HCT116 (cell line): ENCODE results near the gene TPP1. TPM values are rescaled to one million over a fixed set of nuclear protein-coding genes. Genes with fewer than 3 reads are reported as not detected.

ENCODE experiments used
- ATAC-seq: fragments of 200-7000 bp; cut with Tn5 transposase; 2 replicates; pipeline ENCODE4 v1.9.1; 2020; ENCODE audit warnings: mild to moderate bottlenecking, moderate library complexity
- BruUV-seq: library from RNA; stranded (reverse); fragments of 400-500 nt; replicated peaks from 2 replicates; lab custom pipeline; 2021; lab: Mats Ljungman, UMichigan
- CTCF ChIA-PET: fragments of 300-600 bp; sonication (Branson Sonifier 250); formaldehyde crosslinking; loops from one replicate; lab custom pipeline; 2021; ENCODE audit warnings: antibody characterized with exemption; lab: Charles Lee
- POLR2A ChIA-PET: fragments of 300-600, 350-600 bp; sonication (Branson Sonifier 250); formaldehyde crosslinking; loops from one replicate; lab custom pipeline; 2021; ENCODE audit warnings: antibody characterized with exemption; lab: Charles Lee
- RAD21 ChIA-PET, 2 experiments: fragments of 300-600 bp; sonication (Branson Sonifier 250); formaldehyde crosslinking; loops; one replicate each; lab custom pipeline; 2023; ENCODE audit warnings: low total read pairs in 2 of 2; ENCODE audit not compliant: uncharacterized antibody in 2 of 2, unreplicated experiment in 2 of 2, low non-redundant PET in 1 of 2; lab: Charles Lee
- DNase-seq: peaks from one replicate; pipeline ENCODE4 v3.0.0-alpha.2; 2010; ENCODE audit warnings: low read depth, low spot score
- H2AFZ ChIP-seq: fragments of 200-600 bp; shearing (Covaris generic), sonication (generic); 2 replicates; pipeline ENCODE4 v1.6.1; 2017; ENCODE audit warnings: low read depth, mixed run types, mixed read lengths, antibody characterized with exemption, low read length; ENCODE audit not compliant: poor library complexity, severe bottlenecking
- H3K27ac ChIP-seq: 2 replicates; pipeline ENCODE4 v1.5.1; 2012; ENCODE audit warnings: low read depth, low read length
- H3K27me3 ChIP-seq: fragments of 200-600 bp; sonication (generic); 2 replicates; pipeline ENCODE4 v1.6.1; 2016; ENCODE audit warnings: mixed run types, low read length, mixed read lengths; ENCODE audit not compliant: insufficient read depth
- H3K36me3 ChIP-seq, 2 experiments: fragments of 200-500 bp in 1 of 2; fragments of 200-600 bp in 1 of 2; sonication (Bioruptor generic) in 1 of 2; sonication (generic) in 1 of 2; 2 replicates each; pipeline versions ENCODE4 v1.5.1 to v1.6.1; 2014 to 2016; ENCODE audit warnings: low read length in 2 of 2, inconsistent platforms in 1 of 2, mixed read lengths in 1 of 2, mixed run types in 1 of 2; ENCODE audit not compliant: insufficient read depth in 2 of 2, control insufficient read depth in 1 of 2
- H3K4me1 ChIP-seq, 2 experiments: fragments of 200-600 bp in 1 of 2; sonication (generic) in 1 of 2; 2 replicates each; pipeline versions ENCODE4 v1.5.1 to v1.6.1; 2012 to 2017; ENCODE audit warnings: low read length in 2 of 2, inconsistent platforms in 1 of 2, mild to moderate bottlenecking in 1 of 2, mixed read lengths in 1 of 2, mixed run types in 1 of 2, moderate library complexity in 1 of 2; ENCODE audit not compliant: insufficient read depth in 2 of 2, control insufficient read depth in 1 of 2
- H3K4me2 ChIP-seq: fragments of 200-600 bp; sonication (generic); 2 replicates; pipeline ENCODE4 v1.6.1; 2017; ENCODE audit warnings: mixed run types, low read length, mixed read lengths
- H3K4me3 ChIP-seq, 2 experiments: fragments of 200-600 bp in 1 of 2; sonication (generic) in 1 of 2; replicated peaks in 1 of 2; 2 replicates each; pipeline ENCODE4 v1.5.1; 2011 to 2016; ENCODE audit warnings: low read length in 2 of 2, control low read depth in 1 of 2, low read depth in 1 of 2, mild to moderate bottlenecking in 1 of 2, mixed read lengths in 1 of 2, mixed run types in 1 of 2
- H3K79me2 ChIP-seq: fragments of 200-600 bp; sonication (generic); 2 replicates; pipeline ENCODE4 v1.6.1; 2017; ENCODE audit warnings: mild to moderate bottlenecking, mixed run types, low read length, moderate library complexity, mixed read lengths; ENCODE audit not compliant: insufficient read depth
- H3K9ac ChIP-seq: fragments of 200-600 bp; sonication (generic); 2 replicates; pipeline ENCODE4 v1.6.1; 2016; ENCODE audit warnings: low read length, mixed read lengths
- H3K9me2 ChIP-seq: fragments of 200-600 bp; sonication (generic), shearing (Covaris generic); 2 replicates; pipeline ENCODE4 v1.6.1; 2017; ENCODE audit warnings: mixed run types, mild to moderate bottlenecking, moderate library complexity; ENCODE audit not compliant: insufficient read depth
- H3K9me3 ChIP-seq, 2 experiments: fragments of 200-500 bp in 1 of 2; fragments of 200-600 bp in 1 of 2; sonication (Bioruptor generic) in 1 of 2; sonication (generic) in 1 of 2; 2 replicates each; pipeline ENCODE4 v1.6.1; 2014 to 2017; ENCODE audit warnings: low read length in 2 of 2, mixed read lengths in 2 of 2, inconsistent platforms in 1 of 2, low read depth in 1 of 2, mild to moderate bottlenecking in 1 of 2, mixed run types in 1 of 2, moderate library complexity in 1 of 2; ENCODE audit not compliant: control insufficient read depth in 1 of 2, insufficient read depth in 1 of 2
- H4K20me1 ChIP-seq: fragments of 200-600 bp; sonication (generic), shearing (Covaris generic); 2 replicates; pipeline ENCODE4 v1.6.1; 2017; ENCODE audit warnings: mixed run types, mild to moderate bottlenecking, moderate library complexity; ENCODE audit not compliant: insufficient read depth
- CTCF ChIP-seq, 3 experiments: fragments of 200-600 bp in 1 of 3; sonication (generic) in 1 of 3; IDR thresholded peaks in 2 of 3; conservative IDR thresholded peaks in 1 of 3; 2 replicates each; pipeline ENCODE4 v1.5.1; 2012 to 2017; ENCODE audit warnings: low read depth in 2 of 3, low read length in 2 of 3, antibody characterized with exemption in 1 of 3, borderline replicate concordance in 1 of 3, control low read depth in 1 of 3, mild to moderate bottlenecking in 1 of 3, mixed read lengths in 1 of 3, mixed run types in 1 of 3, moderate library complexity in 1 of 3; ENCODE audit not compliant: insufficient read depth in 1 of 3
- EGR1 ChIP-seq: IDR thresholded peaks from 2 replicates; pipeline ENCODE4 v1.6.1; 2012; ENCODE audit warnings: low read depth
- EZH2 ChIP-seq: fragments of 200-600 bp; sonication (generic); IDR thresholded peaks from 2 replicates; pipeline ENCODE4 v1.6.1; 2017; ENCODE audit warnings: antibody characterized with exemption, mixed run types
- FOSL1 ChIP-seq: IDR thresholded peaks from 2 replicates; pipeline ENCODE4 v1.6.1; 2012; ENCODE audit warnings: low read depth
- JUND ChIP-seq: IDR thresholded peaks from 2 replicates; pipeline ENCODE4 v1.6.1; 2012
- POLR2A ChIP-seq: IDR thresholded peaks from 2 replicates; pipeline ENCODE4 v1.7.0; 2011; ENCODE audit warnings: borderline replicate concordance; ENCODE audit not compliant: insufficient read depth, insufficient read length; ENCODE audit errors: extremely low read depth
- POLR2AphosphoS5 ChIP-seq: IDR thresholded peaks from 2 replicates; pipeline ENCODE4 v1.6.1; 2011; ENCODE audit warnings: mild to moderate bottlenecking, low read depth, low read length, moderate library complexity
- RAD21 ChIP-seq: IDR thresholded peaks from 2 replicates; pipeline ENCODE4 v1.6.1; 2012; ENCODE audit warnings: low read depth, mild to moderate bottlenecking
- SIN3A ChIP-seq: IDR thresholded peaks from 2 replicates; pipeline ENCODE4 v1.6.1; 2012; ENCODE audit warnings: low read depth
- SP1 ChIP-seq: IDR thresholded peaks from 2 replicates; pipeline ENCODE4 v1.6.1; 2012; ENCODE audit warnings: low read depth
- intact Hi-C: fragments of 100-400 bp; cut with micrococcal nuclease; formaldehyde crosslinking; loops from 2 replicates; pipeline ENCODE4 v1.10.0; 2022
- total RNA-seq: library from RNA; stranded (reverse); gene quantifications from one replicate; pipeline ENCODE4 v1.2.1, GENCODE V29; 2021; ENCODE audit not compliant: unreplicated experiment
- TF ChIP-seq, protein P1 (sequence below): IDR thresholded peaks from 2 replicates; pipeline ENCODE4 v1.6.1; 2012
- TF ChIP-seq, protein P2 (sequence below): IDR thresholded peaks from 2 replicates; pipeline ENCODE4 v1.6.1; 2012; ENCODE audit warnings: low read depth

The TPP1 gene
- total RNA-seq, 1 experiment from 2014 or later = 44.7 TPM

DNA sequence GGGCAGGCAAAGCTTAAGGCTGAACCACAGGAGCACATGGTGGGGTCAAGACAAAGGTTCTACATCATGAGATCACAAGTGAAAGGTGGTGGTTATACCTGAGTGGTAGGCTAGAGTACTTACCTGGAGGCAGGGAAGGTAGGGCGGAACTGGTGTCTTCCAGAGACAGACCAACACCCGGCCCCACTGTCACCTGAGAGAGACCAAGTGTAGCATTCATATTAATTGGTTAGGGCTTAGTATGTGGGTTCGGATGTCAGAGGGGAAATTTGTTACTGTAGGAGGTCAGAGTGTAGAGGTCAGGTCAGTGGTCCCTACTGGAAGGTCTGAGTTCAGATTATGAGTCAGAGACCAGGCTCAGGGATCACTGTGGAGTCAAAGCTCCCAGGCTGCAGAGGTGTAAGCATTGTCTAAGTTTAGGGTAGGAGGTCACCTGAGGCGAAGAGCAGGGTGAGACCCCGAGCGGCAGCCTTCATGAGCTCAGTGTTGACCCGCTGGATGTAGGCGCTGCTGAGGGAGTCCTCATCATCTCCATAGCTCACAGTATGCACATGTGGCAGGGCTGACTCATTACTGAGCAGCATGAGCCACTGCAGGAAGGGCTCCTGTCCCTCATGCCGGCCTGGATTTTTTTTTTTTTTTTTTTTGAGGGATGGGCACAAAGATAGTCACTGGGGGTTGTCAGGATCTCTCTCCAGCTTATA is 3.2 kb downstream of the TPP1 start (continued):
- TF ChIP-seq POLR2AphosphoS5 (no peak), SIN3A (no peak)

GRCh38 chr11:6615046-6615445 is 4.2 kb downstream of the TPP1 start:
- CTCF ChIA-PET = no interaction called here
- no peak overlapping the region for H3K9ac ChIP-seq
- no peak for ATAC-seq
- peaks cover 12 to 39% of the 10 kb centered on the region in 2 experiments for H3K4me1 ChIP-seq
- no peak overlapping the region for H3K4me3 ChIP-seq
- no peak overlapping the region for H3K27ac ChIP-seq
- TF ChIP-seq EGR1 (no peak), FOSL1 (no peak), JUND (no peak), RAD21 (no peak), SP1 (no peak), SIN3A (no peak)
- TF ChIP-seq, protein P1, sequence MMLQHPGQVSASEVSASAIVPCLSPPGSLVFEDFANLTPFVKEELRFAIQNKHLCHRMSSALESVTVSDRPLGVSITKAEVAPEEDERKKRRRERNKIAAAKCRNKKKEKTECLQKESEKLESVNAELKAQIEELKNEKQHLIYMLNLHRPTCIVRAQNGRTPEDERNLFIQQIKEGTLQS = no peak
- TF ChIP-seq, all 23 proteins: peak for 0
- Histone ChIP-seq H3K9me2 (no peaks in the 10 kb centered on the region), H3K4me2 (no peak overlapping the region), H3K36me3 (peaks cover 8 to 19% of the 10 kb centered on the region in 2 experiments; a peak in 3 of 4 replicates), H3K27me3 (no peaks in the 10 kb centered on the region), H4K20me1 (no peaks in the 10 kb centered on the region), H3K79me2 (peaks cover 28% of the 10 kb centered on the region), H2AFZ (no peak overlapping the region), H3K9me3 (no peaks in the 10 kb centered on the region)
- no TSS peak for BruUV-seq
- intact Hi-C loops = no loop called here
- RAD21 ChIA-PET = interaction anchor here in 1 of 2 experiments (0.5 kb wide), 1 partner anchor 684 kb away, joined by 3 read pairs; no protein-coding TSS in a partner anchor
- POLR2A ChIA-PET = no interaction called here
- DNase-seq = no peak

DNA sequence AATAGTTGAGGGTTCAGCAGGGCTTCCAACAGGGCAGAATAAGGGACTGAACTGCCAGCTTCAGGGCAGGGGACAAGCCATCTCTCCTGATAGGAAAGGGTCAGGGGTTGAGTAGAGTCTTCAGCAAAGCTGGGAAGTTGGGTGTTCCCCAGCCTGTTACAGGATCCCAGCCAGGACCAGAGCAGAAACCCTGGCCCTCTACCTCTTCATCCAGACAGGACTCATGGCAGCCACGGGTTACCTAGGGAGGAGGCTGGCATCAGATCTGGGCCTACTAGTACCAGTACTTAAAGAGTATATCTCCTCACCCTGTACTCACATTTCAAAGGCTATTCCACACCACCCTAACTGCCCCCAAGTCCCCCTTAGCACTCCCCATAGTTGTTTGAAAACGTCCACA is 4.8 kb downstream of the TPP1 start:
- POLR2A ChIA-PET = no interaction called here
- no peak overlapping the region for H2AFZ ChIP-seq
- CTCF ChIA-PET = no interaction called here
- intact Hi-C loops = no loop called here
- no peak overlapping the region for H3K9ac ChIP-seq
- no peak overlapping the region for H3K27ac ChIP-seq
- DNase-seq (no peak), ATAC-seq (no peak)
- peaks cover 13 to 25% of the 10 kb centered on the region in 2 experiments for H3K36me3 ChIP-seq
- H3K79me2 ChIP-seq = peaks cover 29% of the 10 kb centered on the region
- peaks cover 12 to 34% of the 10 kb centered on the region in 2 experiments for H3K4me1 ChIP-seq
- no peak overlapping the region for H3K4me3 ChIP-seq
- H4K20me1 ChIP-seq = no peaks in the 10 kb centered on the region
- BruUV-seq = no TSS peak
- no peak overlapping the region for H3K4me2 ChIP-seq
- H3K9me2 ChIP-seq = no peaks in the 10 kb centered on the region
- no peaks in the 10 kb centered on the region for H3K27me3 ChIP-seq
- H3K9me3 ChIP-seq = no peaks in the 10 kb centered on the region
- RAD21 ChIA-PET = no interaction called here
- TF ChIP-seq, protein P2, sequence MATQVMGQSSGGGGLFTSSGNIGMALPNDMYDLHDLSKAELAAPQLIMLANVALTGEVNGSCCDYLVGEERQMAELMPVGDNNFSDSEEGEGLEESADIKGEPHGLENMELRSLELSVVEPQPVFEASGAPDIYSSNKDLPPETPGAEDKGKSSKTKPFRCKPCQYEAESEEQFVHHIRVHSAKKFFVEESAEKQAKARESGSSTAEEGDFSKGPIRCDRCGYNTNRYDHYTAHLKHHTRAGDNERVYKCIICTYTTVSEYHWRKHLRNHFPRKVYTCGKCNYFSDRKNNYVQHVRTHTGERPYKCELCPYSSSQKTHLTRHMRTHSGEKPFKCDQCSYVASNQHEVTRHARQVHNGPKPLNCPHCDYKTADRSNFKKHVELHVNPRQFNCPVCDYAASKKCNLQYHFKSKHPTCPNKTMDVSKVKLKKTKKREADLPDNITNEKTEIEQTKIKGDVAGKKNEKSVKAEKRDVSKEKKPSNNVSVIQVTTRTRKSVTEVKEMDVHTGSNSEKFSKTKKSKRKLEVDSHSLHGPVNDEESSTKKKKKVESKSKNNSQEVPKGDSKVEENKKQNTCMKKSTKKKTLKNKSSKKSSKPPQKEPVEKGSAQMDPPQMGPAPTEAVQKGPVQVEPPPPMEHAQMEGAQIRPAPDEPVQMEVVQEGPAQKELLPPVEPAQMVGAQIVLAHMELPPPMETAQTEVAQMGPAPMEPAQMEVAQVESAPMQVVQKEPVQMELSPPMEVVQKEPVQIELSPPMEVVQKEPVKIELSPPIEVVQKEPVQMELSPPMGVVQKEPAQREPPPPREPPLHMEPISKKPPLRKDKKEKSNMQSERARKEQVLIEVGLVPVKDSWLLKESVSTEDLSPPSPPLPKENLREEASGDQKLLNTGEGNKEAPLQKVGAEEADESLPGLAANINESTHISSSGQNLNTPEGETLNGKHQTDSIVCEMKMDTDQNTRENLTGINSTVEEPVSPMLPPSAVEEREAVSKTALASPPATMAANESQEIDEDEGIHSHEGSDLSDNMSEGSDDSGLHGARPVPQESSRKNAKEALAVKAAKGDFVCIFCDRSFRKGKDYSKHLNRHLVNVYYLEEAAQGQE = no peak
- TF ChIP-seq EGR1 (no peak), POLR2A (no peak), CTCF (IDR thresholded peaks at IDR 0.05 in 2 of 3, conservative IDR thresholded peaks at IDR 0.05 in 1 of 3; ENCODE audit: borderline replicate concordance in 1 of 3, insufficient read depth in 1 of 3, low read depth in 2 of 3, low read length in 2 of 3) (no peak), RAD21 (no peak), SP1 (no peak), EZH2 (no peak)
